ENCODE measurements around the gene UNG. TPM values are rescaled to one million over a fixed set of nuclear protein-coding genes. Genes with fewer than 3 reads are reported as not detected.

Gene UNG
- total and polyA plus RNA-seq, 2 donors (not counting 3 experiments of a cell fraction or from before 2014, with no cell fraction given), result 21.5 to 46.7 TPM

GRCh38 chr12:109116611-109116949, 19.2 kb downstream of the UNG start:
- FAIRE-seq, result no peak
- H3K27ac ChIP-seq (ENCODE audit: insufficient read depth, low read depth, low read length), result no peak overlapping the region
- no peak for DNase-seq (ENCODE audit: low read depth, low spot score)
- BruUV-seq (replicated peaks), result no TSS peak
- no peak overlapping the region for H3K4me3 ChIP-seq (replicated peaks in 1 of 3; ENCODE audit: insufficient read depth in 1 of 3, low read depth in 1 of 3, low read length in 3 of 3)
- H3K9me1 ChIP-seq (replicated peaks; ENCODE audit: control insufficient read depth, extremely low read depth, insufficient read depth, low read length), result no peaks in the 10 kb centered on the region
- H3K4me1 ChIP-seq (ENCODE audit: control insufficient read depth, extremely low read depth, insufficient read depth, low read length), result peaks cover 3% of the 10 kb centered on the region
- CTCF ChIA-PET, result interaction anchor here (0.9 kb wide), 1 partner anchor 255 kb away, joined by 4 read pairs; no protein-coding TSS in a partner anchor
- dilution Hi-C loops (cut with MboI; ENCODE audit: extremely low pct_ligation_motif_present, low sequenced_read_pairs), result no loop called here
- no peak for TF ChIP-seq JUN (IDR thresholded peaks at IDR 0.05; ENCODE audit: borderline replicate concordance, insufficient read depth, insufficient read length, low read depth)
- TF ChIP-seq POLR2A (IDR thresholded peaks at IDR 0.05; ENCODE audit: low read depth, low read length), result no peak
- TF ChIP-seq GATA2 (IDR thresholded peaks at IDR 0.05; ENCODE audit: insufficient read depth, insufficient read length, low read depth, low read length), result no peak
- TF ChIP-seq MYC (IDR thresholded peaks at IDR 0.05; ENCODE audit: low read depth, low read length), result no peak
- no peak for TF ChIP-seq CTCF (IDR thresholded peaks at IDR 0.05; ENCODE audit: extremely low read depth in 1 of 2, insufficient read depth in 1 of 2, low read depth in 1 of 2, low read length in 2 of 2)
- no peak for TF ChIP-seq MAX (IDR thresholded peaks at IDR 0.05; ENCODE audit: insufficient read depth, insufficient read length)
- no peak for TF ChIP-seq FOS (IDR thresholded peaks at IDR 0.05; ENCODE audit: borderline replicate concordance, insufficient read depth, low read length)
- no peak for TF ChIP-seq EZH2 (IDR thresholded peaks at IDR 0.05; ENCODE audit: borderline replicate concordance, low read depth, low read length, severe bottlenecking)
- no peak for TF ChIP-seq POLR2AphosphoS5 (IDR thresholded peaks at IDR 0.05; ENCODE audit: insufficient read depth, low read depth, low read length)
- no peaks in the 10 kb centered on the region for H3K9me3 ChIP-seq (replicated peaks; ENCODE audit: control insufficient read depth, insufficient read depth, low read length)
- H3K9ac ChIP-seq (replicated peaks; ENCODE audit: extremely low read depth, insufficient read depth, low read length), result no peak overlapping the region
- H3K79me2 ChIP-seq (ENCODE audit: control insufficient read depth, insufficient read depth, low read length), result no peaks in the 10 kb centered on the region
- intact Hi-C loops (cut with micrococcal nuclease), result no loop called here
- H2AFZ ChIP-seq (ENCODE audit: low read depth, low read length), result no peak overlapping the region
- H3K27me3 ChIP-seq (ENCODE audit: control insufficient read depth in 2 of 2, insufficient read depth in 2 of 2, low read length in 2 of 2), result no peaks in the 10 kb centered on the region
- H4K20me1 ChIP-seq (replicated peaks; ENCODE audit: control insufficient read depth, extremely low read depth, insufficient read depth, low read length), result no peaks in the 10 kb centered on the region
- POLR2A ChIA-PET, result no interaction called here
- H3K4me2 ChIP-seq (ENCODE audit: insufficient read depth, low read length), result no peak overlapping the region
- no peaks in the 10 kb centered on the region for H3K36me3 ChIP-seq (ENCODE audit: control insufficient read depth in 2 of 2, extremely low read depth in 1 of 2, insufficient read depth in 2 of 2, low read length in 2 of 2)

Measured in endothelial cell of umbilical vein (primary cell).